ENCODE data around the gene MAP2.
"Not testable (repeated sequence)": the region's sequence is repeated elsewhere in the genome, so short reads cannot be mapped to it uniquely, and the experiment has no call there.

MAP2 gene

GRCh38 chr2:209584915-209585314 lies 161.1 kb downstream of the MAP2 start:
- intact Hi-C loops (cut with micrococcal nuclease): loop anchor here (10.0 kb wide), 1 partner anchor 610 kb away; no protein-coding TSS in a partner anchor
- Mint-ChIP-seq H3K36me3 (ENCODE audit: low read depth) (no peaks in the 10 kb centered on the region), H3K27ac (no peak overlapping the region), H3K4me3 (no peak overlapping the region), H3K9me3 (no peaks in the 10 kb centered on the region), H3K4me1 (ENCODE audit: low read depth) (no peaks in the 10 kb centered on the region), H3K27me3 (peaks cover 7% of the 10 kb centered on the region)

DNA sequence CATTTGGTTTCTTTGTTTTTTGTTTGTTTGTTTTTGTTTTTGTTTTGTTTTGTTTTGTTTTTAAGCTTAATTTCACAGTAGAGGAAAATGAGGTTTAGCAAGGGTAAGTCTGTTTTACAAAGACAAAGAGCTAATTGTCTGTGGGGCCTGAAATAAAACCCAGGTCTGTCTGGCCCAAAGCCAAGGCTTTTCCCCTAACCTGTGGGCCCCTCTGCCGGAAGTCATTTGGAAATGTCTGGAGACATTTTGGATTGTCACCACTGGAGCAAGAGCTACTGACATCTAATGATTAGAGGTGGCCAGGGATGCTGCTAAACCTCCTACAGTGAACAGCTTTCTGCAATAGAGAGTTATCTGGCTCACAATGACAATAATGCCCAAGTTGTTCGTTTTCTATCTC lies 167.2 kb downstream of the MAP2 start:
- H3K27me3 Mint-ChIP-seq: no peaks in the 10 kb centered on the region
- no peaks in the 10 kb centered on the region for H3K36me3 Mint-ChIP-seq (ENCODE audit: low read depth)
- no peaks in the 10 kb centered on the region for H3K4me1 Mint-ChIP-seq (ENCODE audit: low read depth)
- H3K4me3 Mint-ChIP-seq: no peak overlapping the region
- intact Hi-C loops (cut with micrococcal nuclease): no loop called here
- H3K9me3 Mint-ChIP-seq: no peaks in the 10 kb centered on the region
- H3K27ac Mint-ChIP-seq: no peak overlapping the region

DNA sequence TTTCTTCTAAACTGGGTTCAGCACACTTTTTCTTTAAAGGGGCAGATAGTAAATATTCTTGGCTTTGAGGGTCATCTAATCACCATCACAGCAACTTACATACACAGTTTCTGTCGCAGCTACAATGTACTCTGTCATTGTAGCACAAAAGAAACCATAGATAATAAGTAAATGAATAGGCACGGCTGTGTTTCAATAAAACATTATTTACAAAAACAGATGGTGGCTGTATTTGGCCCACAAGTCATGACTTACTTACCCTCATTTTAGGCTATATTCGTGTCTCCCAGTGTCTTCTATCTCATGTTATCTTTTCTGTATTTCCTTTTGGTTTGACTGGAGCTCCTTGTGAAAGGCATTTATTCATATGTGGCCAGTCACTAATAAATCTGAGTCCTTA lies 168.3 kb downstream of the MAP2 start:
- Mint-ChIP-seq H3K27me3 (no peaks in the 10 kb centered on the region), H3K4me3 (no peak overlapping the region), H3K36me3 (ENCODE audit: low read depth) (no peaks in the 10 kb centered on the region), H3K4me1 (ENCODE audit: low read depth) (no peaks in the 10 kb centered on the region), H3K9me3 (no peaks in the 10 kb centered on the region), H3K27ac (no peak overlapping the region)
- intact Hi-C loops (cut with micrococcal nuclease): no loop called here

DNA sequence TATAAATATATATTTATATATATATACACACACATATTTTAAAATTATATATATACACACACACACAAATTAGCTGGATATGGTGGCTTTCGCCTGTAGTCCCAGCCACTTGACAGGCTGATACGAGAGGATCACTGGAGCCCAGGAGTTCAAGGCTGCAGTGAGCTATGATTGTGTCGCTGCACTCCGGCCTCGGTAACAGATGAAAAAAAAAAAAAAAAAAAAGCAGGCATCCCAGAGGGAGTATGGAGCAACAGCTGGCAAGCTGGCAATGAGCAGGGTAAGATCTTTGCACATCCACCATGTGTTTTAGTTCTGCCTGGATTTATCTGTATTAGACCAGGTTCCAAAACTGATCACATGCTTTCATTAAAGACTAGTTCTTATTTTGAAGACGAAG lies 170.1 kb downstream of the MAP2 start:
- no peak overlapping the region for H3K4me3 Mint-ChIP-seq
- H3K27me3 Mint-ChIP-seq: no peaks in the 10 kb centered on the region
- no peaks in the 10 kb centered on the region for H3K4me1 Mint-ChIP-seq (ENCODE audit: low read depth)
- intact Hi-C loops (cut with micrococcal nuclease): no loop called here
- H3K27ac Mint-ChIP-seq: no peak overlapping the region
- H3K9me3 Mint-ChIP-seq: no peaks in the 10 kb centered on the region
- no peaks in the 10 kb centered on the region for H3K36me3 Mint-ChIP-seq (ENCODE audit: low read depth)

- no peaks in the 10 kb centered on the region for H3K9me3 Mint-ChIP-seq
- H3K36me3 Mint-ChIP-seq (ENCODE audit: low read depth): no peaks in the 10 kb centered on the region
- H3K4me3 Mint-ChIP-seq: no peak overlapping the region
- no peaks in the 10 kb centered on the region for H3K27me3 Mint-ChIP-seq
- no peak overlapping the region for H3K27ac Mint-ChIP-seq
- intact Hi-C loops (cut with micrococcal nuclease): no loop called here
- H3K4me1 Mint-ChIP-seq (ENCODE audit: low read depth): no peaks in the 10 kb centered on the region
These were observed 172.4 kb downstream of the MAP2 start for GRCh38 chr2:209596262-209596661.

- H3K27ac Mint-ChIP-seq; H3K9me3 Mint-ChIP-seq; intact Hi-C loops (cut with micrococcal nuclease); H3K4me1 Mint-ChIP-seq (ENCODE audit: low read depth); H3K4me3 Mint-ChIP-seq; H3K36me3 Mint-ChIP-seq (ENCODE audit: low read depth); H3K27me3 Mint-ChIP-seq: not testable (repeated sequence)
These were observed 174.4 kb downstream of the MAP2 start for GRCh38 chr2:209598227-209598626.

DNA sequence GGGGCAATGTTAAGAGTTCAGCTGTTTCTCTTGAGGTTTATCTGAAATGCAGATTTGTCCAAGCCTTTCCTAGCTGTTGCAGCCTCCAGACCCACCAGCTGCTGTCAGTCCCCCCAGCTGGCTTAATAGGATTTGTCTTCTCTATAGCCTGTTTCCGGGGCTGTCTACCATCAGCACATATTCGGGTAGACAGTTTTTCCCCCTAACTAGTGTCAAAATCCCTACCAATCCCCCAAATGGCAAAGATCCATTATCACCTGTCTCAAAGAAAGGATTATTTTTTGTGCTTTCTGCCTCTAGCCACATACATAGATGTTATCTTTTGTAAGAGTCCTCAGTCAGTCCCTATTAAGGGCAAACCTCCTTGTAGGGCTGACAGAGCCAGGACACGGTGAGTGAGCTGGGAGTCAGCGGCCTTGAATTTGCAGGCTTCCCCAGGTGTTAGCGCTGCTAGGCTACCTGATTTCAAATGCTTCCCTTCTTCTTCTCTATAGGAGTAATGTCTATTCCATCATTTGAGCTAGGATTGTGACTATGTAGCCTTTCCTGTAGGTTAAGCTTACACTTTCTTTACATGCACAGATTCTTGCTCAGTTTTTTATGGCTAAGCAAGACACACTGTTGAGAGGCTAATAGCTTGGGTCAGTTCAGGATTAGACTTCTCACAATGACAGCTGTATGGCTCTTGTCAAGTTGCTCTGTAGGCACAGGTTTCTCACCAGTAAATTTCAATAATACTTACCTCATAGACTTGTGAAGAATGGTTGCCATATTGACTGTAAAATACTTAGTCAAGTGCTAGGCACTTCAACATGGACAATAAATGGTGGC lies 176.7 kb downstream of the MAP2 start:
- Mint-ChIP-seq H3K27me3 (no peaks in the 10 kb centered on the region), H3K27ac (no peak overlapping the region), H3K4me1 (ENCODE audit: low read depth) (no peaks in the 10 kb centered on the region), H3K9me3 (no peaks in the 10 kb centered on the region), H3K36me3 (ENCODE audit: low read depth) (no peaks in the 10 kb centered on the region), H3K4me3 (no peak overlapping the region)
- intact Hi-C loops (cut with micrococcal nuclease): no loop called here

DNA sequence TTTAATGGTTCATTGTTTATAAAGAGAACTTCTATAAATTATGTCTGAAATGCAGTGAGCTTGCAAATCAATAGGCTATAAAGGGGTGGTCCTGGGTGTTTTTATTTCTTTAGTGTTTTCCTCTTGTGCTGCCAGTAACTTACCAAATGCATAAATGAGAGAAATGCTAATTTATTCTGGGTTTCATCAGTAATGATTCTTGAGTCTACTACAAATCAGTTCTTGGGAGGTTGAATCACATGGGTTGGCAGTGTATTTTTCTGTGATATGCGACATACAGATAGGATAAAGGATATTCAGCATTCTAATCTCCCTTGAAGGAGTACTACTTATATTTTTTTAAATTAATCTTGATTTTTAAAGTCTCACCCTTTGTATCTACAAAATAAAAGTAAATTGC lies 177.7 kb downstream of the MAP2 start:
- Mint-ChIP-seq H3K9me3 (no peaks in the 10 kb centered on the region), H3K4me3 (no peak overlapping the region), H3K36me3 (ENCODE audit: low read depth) (no peaks in the 10 kb centered on the region), H3K27ac (no peak overlapping the region), H3K4me1 (ENCODE audit: low read depth) (no peaks in the 10 kb centered on the region), H3K27me3 (no peaks in the 10 kb centered on the region)
- intact Hi-C loops (cut with micrococcal nuclease): no loop called here

GRCh38 chr2:209602259-209602658 lies 178.4 kb downstream of the MAP2 start:
- intact Hi-C loops (cut with micrococcal nuclease): no loop called here
- Mint-ChIP-seq H3K27me3 (no peaks in the 10 kb centered on the region), H3K27ac (no peak overlapping the region)

GRCh38 chr2:209609531-209609930 lies 185.7 kb downstream of the MAP2 start:
- intact Hi-C loops (cut with micrococcal nuclease): no loop called here
- no peaks in the 10 kb centered on the region for H3K27me3 Mint-ChIP-seq

More at GRCh38 chr2:209602259-209602658, 178.4 kb downstream of the MAP2 start:
- H3K9me3 Mint-ChIP-seq: no peaks in the 10 kb centered on the region
- H3K36me3 Mint-ChIP-seq (ENCODE audit: low read depth): no peaks in the 10 kb centered on the region
- no peaks in the 10 kb centered on the region for H3K4me1 Mint-ChIP-seq (ENCODE audit: low read depth)
- no peak overlapping the region for H3K4me3 Mint-ChIP-seq

DNA sequence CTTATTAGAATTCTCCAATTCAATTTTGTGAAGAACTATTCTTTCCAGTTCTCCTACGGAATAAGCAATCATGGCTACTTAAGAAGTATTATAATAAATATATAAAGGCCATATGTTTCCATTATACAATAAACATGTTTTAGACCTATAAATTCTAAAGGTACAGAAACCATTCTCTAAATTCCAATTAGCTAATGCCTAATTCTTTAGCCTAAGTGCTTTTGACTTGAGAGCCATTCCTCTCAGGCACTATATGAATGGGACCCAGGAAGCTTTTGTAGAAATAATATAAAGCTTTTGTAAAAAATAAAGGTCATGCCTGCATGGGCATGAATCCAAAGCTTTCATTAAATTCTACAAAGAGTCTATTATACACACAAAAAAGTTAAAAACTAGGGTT lies 186.8 kb downstream of the MAP2 start:
- Mint-ChIP-seq H3K27ac (no peak overlapping the region), H3K4me1 (ENCODE audit: low read depth) (no peaks in the 10 kb centered on the region), H3K9me3 (peaks cover 3% of the 10 kb centered on the region), H3K27me3 (no peaks in the 10 kb centered on the region), H3K36me3 (ENCODE audit: low read depth) (no peaks in the 10 kb centered on the region), H3K4me3 (no peak overlapping the region)
- intact Hi-C loops (cut with micrococcal nuclease): no loop called here

More at GRCh38 chr2:209609531-209609930, 185.7 kb downstream of the MAP2 start:
- H3K36me3 Mint-ChIP-seq (ENCODE audit: low read depth): no peaks in the 10 kb centered on the region
- H3K4me1 Mint-ChIP-seq (ENCODE audit: low read depth): no peaks in the 10 kb centered on the region
- H3K9me3 Mint-ChIP-seq: no peaks in the 10 kb centered on the region
- no peak overlapping the region for H3K4me3 Mint-ChIP-seq
- H3K27ac Mint-ChIP-seq: no peak overlapping the region

DNA sequence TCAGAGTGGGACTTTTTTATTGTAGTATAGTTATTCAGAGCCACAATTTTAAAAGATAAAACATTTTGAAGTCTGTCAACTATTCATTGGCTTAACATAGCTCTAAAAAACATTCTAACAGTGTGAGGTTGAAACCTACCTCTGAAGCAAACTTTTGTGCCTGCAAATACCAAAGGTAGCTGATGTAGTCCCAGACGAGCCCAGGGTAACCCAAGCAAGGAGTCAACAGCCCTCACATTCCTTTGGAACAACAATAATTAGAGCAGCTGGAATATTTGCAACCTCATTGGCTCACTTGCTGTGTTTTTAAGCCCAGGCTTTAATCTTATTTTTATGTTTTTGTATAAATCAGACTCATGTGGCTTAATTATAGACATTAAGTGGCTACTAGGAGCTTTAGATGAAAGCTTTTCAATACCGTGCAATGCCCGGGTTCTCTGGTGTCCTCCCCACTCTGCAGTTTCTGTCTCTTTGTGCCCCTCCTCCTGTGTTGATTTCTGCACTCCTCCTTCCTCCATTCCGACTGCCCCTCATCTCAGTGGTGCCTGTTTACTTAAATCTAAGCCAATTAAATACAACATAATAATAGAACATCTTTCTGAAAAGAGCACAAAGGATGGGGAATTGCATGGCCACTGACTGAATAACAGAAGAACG lies 189.9 kb downstream of the MAP2 start:
- no peaks in the 10 kb centered on the region for H3K4me1 Mint-ChIP-seq (ENCODE audit: low read depth)
- intact Hi-C loops (cut with micrococcal nuclease): no loop called here
- H3K27me3 Mint-ChIP-seq: no peaks in the 10 kb centered on the region
- no peak overlapping the region for H3K27ac Mint-ChIP-seq
- peaks cover 10% of the 10 kb centered on the region for H3K9me3 Mint-ChIP-seq
- H3K4me3 Mint-ChIP-seq: no peak overlapping the region
- no peaks in the 10 kb centered on the region for H3K36me3 Mint-ChIP-seq (ENCODE audit: low read depth)

- peaks cover 10% of the 10 kb centered on the region for H3K9me3 Mint-ChIP-seq
- intact Hi-C loops (cut with micrococcal nuclease): no loop called here
- H3K27me3 Mint-ChIP-seq: no peaks in the 10 kb centered on the region
- H3K36me3 Mint-ChIP-seq (ENCODE audit: low read depth): no peaks in the 10 kb centered on the region
- peaks cover 4% of the 10 kb centered on the region for H3K4me1 Mint-ChIP-seq (ENCODE audit: low read depth)
- no peak overlapping the region for H3K27ac Mint-ChIP-seq
- H3K4me3 Mint-ChIP-seq: no peak overlapping the region
These were observed 191.0 kb downstream of the MAP2 start for GRCh38 chr2:209614690-209615369.

GRCh38 chr2:209619782-209620181 lies 195.9 kb downstream of the MAP2 start:
- peaks cover 10% of the 10 kb centered on the region for H3K9me3 Mint-ChIP-seq
- H3K27ac Mint-ChIP-seq: no peak overlapping the region
- H3K4me3 Mint-ChIP-seq: no peak overlapping the region
- intact Hi-C loops (cut with micrococcal nuclease): no loop called here
- H3K4me1 Mint-ChIP-seq (ENCODE audit: low read depth): peaks cover 9% of the 10 kb centered on the region
- H3K36me3 Mint-ChIP-seq (ENCODE audit: low read depth): no peaks in the 10 kb centered on the region
- H3K27me3 Mint-ChIP-seq: no peaks in the 10 kb centered on the region

Measured in dendritic cell treated with granulocyte-macrophage colony-stimulating factor and Interleukin-4, amounts not matched to agents 40 ng/mL and 50 ng/mL, for 4 days (primary cell).